Liver (tissue), 9 donors: Measurements from ENCODE around the gene SHANK2. TPM values are rescaled to one million over a fixed set of nuclear protein-coding genes. Genes with fewer than 3 reads are reported as not detected.
A peak's percentile ranks its signal among the peaks of the same experiment; 100 is the strongest.

ENCODE experiments used
- DNase-seq: peaks from one replicate; pipeline ENCODE4 v3.0.0-alpha.2; 2017; ENCODE audit warnings: low spot score
- H3K27ac ChIP-seq, 2 donors: one replicate each; pipeline ENCODE4 v1.7.0; 2013; ENCODE audit warnings: inconsistent platforms in 2 of 2, low read length in 2 of 2, control low read depth in 1 of 2, low read depth in 1 of 2, mild to moderate bottlenecking in 1 of 2
- H3K27me3 ChIP-seq, 4 donors: one replicate each; pipeline versions ENCODE4 v1.6.1 to v1.7.0; 2013; ENCODE audit warnings: low read length in 3 of 4, inconsistent platforms in 1 of 4, mild to moderate bottlenecking in 1 of 4, moderate library complexity in 1 of 4; ENCODE audit not compliant: control insufficient read depth in 4 of 4, insufficient read depth in 4 of 4
- H3K36me3 ChIP-seq, 4 donors: one replicate each; pipeline versions ENCODE4 v1.6.1 to v1.7.0; 2013; ENCODE audit warnings: low read length in 3 of 4, mild to moderate bottlenecking in 3 of 4, low read depth in 1 of 4, moderate library complexity in 1 of 4; ENCODE audit not compliant: control insufficient read depth in 4 of 4, insufficient read depth in 3 of 4
- H3K4me1 ChIP-seq, 4 donors: one replicate each; pipeline versions ENCODE4 v1.6.1 to v1.7.0; 2013; ENCODE audit warnings: low read length in 3 of 4, mild to moderate bottlenecking in 3 of 4, moderate library complexity in 1 of 4; ENCODE audit not compliant: control insufficient read depth in 4 of 4, insufficient read depth in 4 of 4
- H3K4me3 ChIP-seq, 3 donors: one replicate each; pipeline versions ENCODE4 v1.6.1 to v1.7.0; 2013; ENCODE audit warnings: low read length in 3 of 3, control low read depth in 1 of 3, low read depth in 1 of 3, mild to moderate bottlenecking in 1 of 3
- H3K9ac ChIP-seq, 2 donors: one replicate each; pipeline ENCODE4 v1.7.0; 2013; ENCODE audit warnings: low read length in 2 of 2, mild to moderate bottlenecking in 2 of 2, moderate library complexity in 2 of 2, control low read depth in 1 of 2, low read depth in 1 of 2
- H3K9me3 ChIP-seq, 4 donors: one replicate each; pipeline versions ENCODE4 v1.6.1 to v1.7.0; 2013; ENCODE audit warnings: low read length in 3 of 4; ENCODE audit not compliant: control insufficient read depth in 4 of 4
- EGR1 ChIP-seq, 2 donors: IDR thresholded peaks; 2 replicates each; pipeline ENCODE4 v1.6.1; 2016 to 2018; ENCODE audit warnings: antibody characterized with exemption in 2 of 2, low read depth in 2 of 2
- FOXA1 ChIP-seq: IDR thresholded peaks from 2 replicates; pipeline ENCODE4 v1.6.1; 2016; ENCODE audit warnings: antibody characterized with exemption
- GABPA ChIP-seq, 2 donors: IDR thresholded peaks in 1 of 2; conservative IDR thresholded peaks in 1 of 2; 2 replicates each; pipeline ENCODE4 v1.6.1; 2016; ENCODE audit warnings: antibody characterized with exemption in 2 of 2, mild to moderate bottlenecking in 1 of 2, moderate library complexity in 1 of 2
- HNF4A ChIP-seq, 2 donors: conservative IDR thresholded peaks; 2 replicates each; pipeline ENCODE4 v1.6.1; 2016; ENCODE audit warnings: antibody characterized with exemption in 2 of 2, mild to moderate bottlenecking in 2 of 2
- HNF4G ChIP-seq: IDR thresholded peaks from 2 replicates; pipeline ENCODE4 v1.6.1; 2016; ENCODE audit warnings: antibody characterized with exemption
- NR2F2 ChIP-seq: IDR thresholded peaks from 2 replicates; pipeline ENCODE4 v1.6.1; 2016; ENCODE audit warnings: antibody characterized with exemption
- RXRA ChIP-seq, 2 donors: IDR thresholded peaks; 2 replicates each; pipeline ENCODE4 v1.6.1; 2017 to 2018; ENCODE audit warnings: antibody characterized with exemption in 2 of 2, mild to moderate bottlenecking in 1 of 2
- YY1 ChIP-seq: IDR thresholded peaks from 2 replicates; pipeline ENCODE4 v1.6.1; 2016; ENCODE audit warnings: antibody characterized with exemption, mild to moderate bottlenecking
- WGBS: extraction: QIAGEN DNeasy Blood & Tissue Kit; methylation state at CpG from one replicate; pipeline ENCODE4 v1.1.7; 2013; 5-methylcytosine and 5-hydroxymethylcytosine counted together
- polyA plus RNA-seq, 2 donors: library from polyadenylated mRNA; stranded (reverse) in 1 of 2; unstranded in 1 of 2; fragments of 200-250 nt in 1 of 2; fragments of >200 nt in 1 of 2; fragmentation: Nextera tagmentation in 1 of 2; extraction: Ambion mirVana in 1 of 2; gene quantifications; one replicate each; pipeline versions ENCODE4 v1.2.1 to v1.2.3, GENCODE V29; 2013 to 2015
- total RNA-seq, 2 donors: library from RNA; depleted of rRNA; stranded (reverse); fragments of >200 nt; gene quantifications; one replicate each; pipeline ENCODE4 v1.2.3, GENCODE V29; 2014
- TF ChIP-seq, protein P1 (sequence below): IDR thresholded peaks from 2 replicates; pipeline ENCODE4 v1.6.1; 2016; ENCODE audit warnings: antibody characterized with exemption
- TF ChIP-seq, protein P2 (sequence below): IDR thresholded peaks from 2 replicates; pipeline ENCODE4 v1.6.1; 2016; ENCODE audit warnings: antibody characterized with exemption
- TF ChIP-seq, protein P3 (sequence below): IDR thresholded peaks from 2 replicates; pipeline ENCODE4 v1.6.1; 2016; ENCODE audit warnings: antibody characterized with exemption, mild to moderate bottlenecking
- donor health status: healthy.
- donor health status: healthy.
- donor health status: healthy.
- donor health status: healthy.
- donor health status: healthy.

The SHANK2 gene
- total and polyA plus RNA-seq, 4 donors = 5.4 to 36.4 (median 12.4) TPM

DNA sequence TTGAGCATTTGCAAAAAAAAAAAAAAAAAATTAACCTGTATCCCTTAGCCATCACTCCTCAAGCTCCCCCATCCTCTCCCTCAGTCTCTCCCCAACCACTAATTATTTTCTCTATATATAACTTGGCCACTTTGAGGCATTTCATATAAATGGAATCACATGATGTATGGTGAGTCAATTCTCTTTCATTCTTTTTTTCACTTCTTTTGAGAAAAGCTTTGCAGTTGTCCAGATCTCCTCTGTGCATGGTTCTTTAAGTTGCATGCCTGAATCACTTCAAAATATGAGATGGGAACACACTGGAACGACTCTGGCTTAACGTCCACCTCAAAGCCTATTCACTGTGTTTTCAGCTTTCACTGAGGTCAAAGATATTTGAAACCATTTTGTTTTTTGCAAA lies 40.7 kb downstream of the SHANK2 start:
- no peaks in the 10 kb centered on the region for H3K36me3 ChIP-seq
- H3K27me3 ChIP-seq = no peaks in the 10 kb centered on the region
- H3K27ac ChIP-seq = no peak overlapping the region
- no peaks in the 10 kb centered on the region for H3K9me3 ChIP-seq
- TF ChIP-seq NR2F2 = no peak
- no peak for TF ChIP-seq YY1
- no peak for TF ChIP-seq GABPA (IDR thresholded peaks at IDR 0.05 in 1 of 2, conservative IDR thresholded peaks at IDR 0.05 in 1 of 2)
- no peak for TF ChIP-seq HNF4A (conservative IDR thresholded peaks at IDR 0.05)
- TF ChIP-seq, protein P1, sequence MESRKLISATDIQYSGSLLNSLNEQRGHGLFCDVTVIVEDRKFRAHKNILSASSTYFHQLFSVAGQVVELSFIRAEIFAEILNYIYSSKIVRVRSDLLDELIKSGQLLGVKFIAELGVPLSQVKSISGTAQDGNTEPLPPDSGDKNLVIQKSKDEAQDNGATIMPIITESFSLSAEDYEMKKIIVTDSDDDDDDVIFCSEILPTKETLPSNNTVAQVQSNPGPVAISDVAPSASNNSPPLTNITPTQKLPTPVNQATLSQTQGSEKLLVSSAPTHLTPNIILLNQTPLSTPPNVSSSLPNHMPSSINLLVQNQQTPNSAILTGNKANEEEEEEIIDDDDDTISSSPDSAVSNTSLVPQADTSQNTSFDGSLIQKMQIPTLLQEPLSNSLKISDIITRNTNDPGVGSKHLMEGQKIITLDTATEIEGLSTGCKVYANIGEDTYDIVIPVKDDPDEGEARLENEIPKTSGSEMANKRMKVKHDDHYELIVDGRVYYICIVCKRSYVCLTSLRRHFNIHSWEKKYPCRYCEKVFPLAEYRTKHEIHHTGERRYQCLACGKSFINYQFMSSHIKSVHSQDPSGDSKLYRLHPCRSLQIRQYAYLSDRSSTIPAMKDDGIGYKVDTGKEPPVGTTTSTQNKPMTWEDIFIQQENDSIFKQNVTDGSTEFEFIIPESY = no peak
- TF ChIP-seq EGR1 (IDR thresholded peaks at IDR 0.05; ENCODE audit: low read depth in 2 of 2) = no peak
- no peak for TF ChIP-seq HNF4G
- TF ChIP-seq, protein P2, sequence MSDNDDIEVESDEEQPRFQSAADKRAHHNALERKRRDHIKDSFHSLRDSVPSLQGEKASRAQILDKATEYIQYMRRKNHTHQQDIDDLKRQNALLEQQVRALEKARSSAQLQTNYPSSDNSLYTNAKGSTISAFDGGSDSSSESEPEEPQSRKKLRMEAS = no peak
- 86% methylated on average over 2 of the region's 2 CpGs for WGBS
- H3K4me3 ChIP-seq = no peak overlapping the region
- peaks cover 24 to 57% (median 49%) of the 10 kb centered on the region in 4 donors for H3K4me1 ChIP-seq
- no peak overlapping the region for H3K9ac ChIP-seq
- no peak for DNase-seq

DNA sequence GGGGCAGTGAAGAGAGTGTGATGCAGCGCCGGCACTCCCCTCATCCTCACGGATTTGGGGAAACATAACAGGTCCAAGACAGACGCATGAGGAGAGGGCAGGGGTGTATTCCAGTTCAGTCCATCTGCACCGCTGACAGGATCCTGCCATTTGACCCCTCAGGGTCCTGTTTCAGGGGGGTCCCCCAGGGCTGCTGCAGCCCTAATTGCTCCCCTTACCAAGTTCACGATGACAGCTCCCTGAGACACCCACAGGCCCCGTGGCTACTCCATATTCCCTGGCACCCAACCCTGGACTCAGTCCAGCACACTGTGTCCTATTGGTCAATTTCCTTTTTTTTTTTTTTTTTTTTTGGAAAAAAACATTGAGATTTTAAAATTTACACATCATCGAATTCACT lies 41.5 kb downstream of the SHANK2 start:
- 65% methylated on average over 8 of the region's 8 CpGs for WGBS
- Histone ChIP-seq H3K27me3 (no peaks in the 10 kb centered on the region), H3K27ac (no peak overlapping the region), H3K4me3 (no peak overlapping the region), H3K9ac (no peak overlapping the region), H3K36me3 (no peaks in the 10 kb centered on the region), H3K4me1 (peaks cover 25 to 64% (median 57%) of the 10 kb centered on the region in 4 donors), H3K9me3 (no peaks in the 10 kb centered on the region)
- no peak for DNase-seq
- peak in 1 of 2 donors; percentile 48 for TF ChIP-seq RXRA (IDR thresholded peaks at IDR 0.05)
- TF ChIP-seq, protein P3, sequence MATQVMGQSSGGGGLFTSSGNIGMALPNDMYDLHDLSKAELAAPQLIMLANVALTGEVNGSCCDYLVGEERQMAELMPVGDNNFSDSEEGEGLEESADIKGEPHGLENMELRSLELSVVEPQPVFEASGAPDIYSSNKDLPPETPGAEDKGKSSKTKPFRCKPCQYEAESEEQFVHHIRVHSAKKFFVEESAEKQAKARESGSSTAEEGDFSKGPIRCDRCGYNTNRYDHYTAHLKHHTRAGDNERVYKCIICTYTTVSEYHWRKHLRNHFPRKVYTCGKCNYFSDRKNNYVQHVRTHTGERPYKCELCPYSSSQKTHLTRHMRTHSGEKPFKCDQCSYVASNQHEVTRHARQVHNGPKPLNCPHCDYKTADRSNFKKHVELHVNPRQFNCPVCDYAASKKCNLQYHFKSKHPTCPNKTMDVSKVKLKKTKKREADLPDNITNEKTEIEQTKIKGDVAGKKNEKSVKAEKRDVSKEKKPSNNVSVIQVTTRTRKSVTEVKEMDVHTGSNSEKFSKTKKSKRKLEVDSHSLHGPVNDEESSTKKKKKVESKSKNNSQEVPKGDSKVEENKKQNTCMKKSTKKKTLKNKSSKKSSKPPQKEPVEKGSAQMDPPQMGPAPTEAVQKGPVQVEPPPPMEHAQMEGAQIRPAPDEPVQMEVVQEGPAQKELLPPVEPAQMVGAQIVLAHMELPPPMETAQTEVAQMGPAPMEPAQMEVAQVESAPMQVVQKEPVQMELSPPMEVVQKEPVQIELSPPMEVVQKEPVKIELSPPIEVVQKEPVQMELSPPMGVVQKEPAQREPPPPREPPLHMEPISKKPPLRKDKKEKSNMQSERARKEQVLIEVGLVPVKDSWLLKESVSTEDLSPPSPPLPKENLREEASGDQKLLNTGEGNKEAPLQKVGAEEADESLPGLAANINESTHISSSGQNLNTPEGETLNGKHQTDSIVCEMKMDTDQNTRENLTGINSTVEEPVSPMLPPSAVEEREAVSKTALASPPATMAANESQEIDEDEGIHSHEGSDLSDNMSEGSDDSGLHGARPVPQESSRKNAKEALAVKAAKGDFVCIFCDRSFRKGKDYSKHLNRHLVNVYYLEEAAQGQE = no peak
- peak; percentile 27 for TF ChIP-seq YY1
- peak; percentile 53 to 63 for TF ChIP-seq HNF4A (conservative IDR thresholded peaks at IDR 0.05)

DNA sequence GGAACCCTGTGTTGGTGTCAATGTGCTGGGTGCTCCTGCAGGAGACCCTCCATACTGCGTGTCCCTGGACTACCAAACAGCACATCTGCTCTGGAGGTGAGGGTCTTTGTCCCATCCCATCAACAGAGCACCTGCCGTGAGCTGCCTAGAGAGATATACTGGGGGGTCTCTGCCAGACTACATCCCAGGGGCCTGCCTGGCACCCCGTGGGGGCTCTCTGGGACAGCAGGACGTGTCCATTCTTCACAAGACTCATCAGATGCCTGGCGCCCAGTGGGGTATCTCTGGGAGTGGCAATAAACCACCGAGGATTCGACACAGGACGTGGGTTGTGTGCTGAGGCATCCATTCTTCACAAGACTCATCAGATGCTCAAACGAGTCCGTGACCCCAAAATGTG lies 42.7 kb downstream of the SHANK2 start:
- DNase-seq = no peak
- 93% methylated on average over 10 of the region's 10 CpGs for WGBS
- peaks cover 25 to 71% (median 63%) of the 10 kb centered on the region in 4 donors for H3K4me1 ChIP-seq
- TF ChIP-seq, protein P3 = no peak
- TF ChIP-seq FOXA1 = no peak
- no peaks in the 10 kb centered on the region for H3K27me3 ChIP-seq
- no peaks in the 10 kb centered on the region for H3K36me3 ChIP-seq
- H3K9me3 ChIP-seq = no peaks in the 10 kb centered on the region
- no peak overlapping the region for H3K9ac ChIP-seq
- no peak overlapping the region for H3K27ac ChIP-seq
- H3K4me3 ChIP-seq = no peak overlapping the region
